DND-41 (cell line): ENCODE data around the gene FKBP2.

Experiments used
- EZH2 ChIP-seq: IDR thresholded peaks from 3 replicates; pipeline ENCODE4 v1.6.1; 2012; ENCODE audit warnings: borderline replicate concordance, low read depth, mild to moderate bottlenecking, moderate library complexity, low read length, inconsistent platforms; ENCODE audit not compliant: severe bottlenecking
- TF ChIP-seq, protein P1 (sequence below): IDR thresholded peaks from 2 replicates; pipeline ENCODE4 v1.5.1; 2012; ENCODE audit warnings: borderline replicate concordance, low read length, moderate library complexity, mild to moderate bottlenecking; ENCODE audit not compliant: poor library complexity, severe bottlenecking; ENCODE audit errors: extremely low read depth

DNA sequence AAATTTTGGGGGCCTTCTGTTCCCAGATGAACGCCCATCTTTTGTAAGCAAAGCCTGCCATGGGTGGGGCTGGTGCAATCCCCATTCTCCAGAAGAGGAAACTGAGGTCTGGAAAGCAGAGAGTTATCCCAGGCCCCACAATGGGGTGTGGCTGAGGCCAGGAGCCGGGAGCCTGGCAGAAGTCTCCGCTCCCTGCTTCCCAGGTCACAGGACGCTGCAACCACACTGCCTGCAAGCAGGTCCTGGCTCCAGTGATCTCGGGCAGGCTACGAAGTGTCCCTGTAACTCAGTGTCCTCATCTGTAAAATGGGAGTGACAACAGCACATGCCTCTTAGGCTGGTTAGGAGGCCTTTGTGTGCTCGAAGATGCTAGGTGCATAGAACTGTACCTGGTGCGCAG is 12.1 kb downstream of the FKBP2 start:
- TF ChIP-seq, protein P1, sequence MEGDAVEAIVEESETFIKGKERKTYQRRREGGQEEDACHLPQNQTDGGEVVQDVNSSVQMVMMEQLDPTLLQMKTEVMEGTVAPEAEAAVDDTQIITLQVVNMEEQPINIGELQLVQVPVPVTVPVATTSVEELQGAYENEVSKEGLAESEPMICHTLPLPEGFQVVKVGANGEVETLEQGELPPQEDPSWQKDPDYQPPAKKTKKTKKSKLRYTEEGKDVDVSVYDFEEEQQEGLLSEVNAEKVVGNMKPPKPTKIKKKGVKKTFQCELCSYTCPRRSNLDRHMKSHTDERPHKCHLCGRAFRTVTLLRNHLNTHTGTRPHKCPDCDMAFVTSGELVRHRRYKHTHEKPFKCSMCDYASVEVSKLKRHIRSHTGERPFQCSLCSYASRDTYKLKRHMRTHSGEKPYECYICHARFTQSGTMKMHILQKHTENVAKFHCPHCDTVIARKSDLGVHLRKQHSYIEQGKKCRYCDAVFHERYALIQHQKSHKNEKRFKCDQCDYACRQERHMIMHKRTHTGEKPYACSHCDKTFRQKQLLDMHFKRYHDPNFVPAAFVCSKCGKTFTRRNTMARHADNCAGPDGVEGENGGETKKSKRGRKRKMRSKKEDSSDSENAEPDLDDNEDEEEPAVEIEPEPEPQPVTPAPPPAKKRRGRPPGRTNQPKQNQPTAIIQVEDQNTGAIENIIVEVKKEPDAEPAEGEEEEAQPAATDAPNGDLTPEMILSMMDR: no peak
- no peak for TF ChIP-seq EZH2
